ENCODE data around the gene ATP11A.
"Not testable (repeated sequence)": the region's sequence is repeated elsewhere in the genome, so short reads cannot be mapped to it uniquely, and the experiment has no call there.

The ATP11A gene

DNA sequence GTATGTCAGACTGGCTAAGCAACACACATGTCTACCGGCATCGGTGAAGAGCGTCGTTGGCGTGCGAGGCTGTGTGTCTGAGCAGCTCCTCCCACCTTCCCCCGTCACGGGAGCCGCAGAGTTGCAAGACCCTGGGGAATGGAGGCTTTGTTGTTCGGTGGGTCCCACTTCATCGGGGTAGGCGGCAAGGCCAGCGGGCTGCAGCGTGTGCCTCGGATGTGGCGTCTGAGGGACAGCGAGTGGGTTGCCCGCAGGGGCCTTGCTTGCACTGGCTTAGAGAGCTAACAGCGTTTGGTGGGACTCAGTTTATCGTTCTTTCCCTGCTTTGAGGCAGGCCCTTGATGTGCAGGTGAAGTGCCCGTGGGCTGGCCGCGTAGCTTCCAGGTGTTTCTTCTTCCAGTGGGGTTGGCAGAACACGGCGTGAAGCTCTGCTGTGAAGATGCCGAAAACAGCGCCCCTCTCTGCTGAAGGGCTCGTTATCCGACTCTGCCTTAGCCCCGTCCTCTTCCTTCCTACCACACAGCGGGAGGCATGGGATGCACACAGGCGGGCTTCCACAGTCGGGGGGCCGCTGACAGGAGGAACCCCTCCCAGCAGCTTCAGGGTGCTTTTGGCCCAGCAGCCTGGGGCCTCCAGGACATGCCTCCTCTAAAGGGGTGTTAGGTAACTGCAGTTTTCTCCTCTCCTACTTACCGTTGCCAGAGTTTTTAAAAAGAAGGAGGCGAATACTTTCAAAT, 85.2 kb downstream of the ATP11A start:
- DNase-seq (ENCODE audit: low read depth), result no peak

DNA sequence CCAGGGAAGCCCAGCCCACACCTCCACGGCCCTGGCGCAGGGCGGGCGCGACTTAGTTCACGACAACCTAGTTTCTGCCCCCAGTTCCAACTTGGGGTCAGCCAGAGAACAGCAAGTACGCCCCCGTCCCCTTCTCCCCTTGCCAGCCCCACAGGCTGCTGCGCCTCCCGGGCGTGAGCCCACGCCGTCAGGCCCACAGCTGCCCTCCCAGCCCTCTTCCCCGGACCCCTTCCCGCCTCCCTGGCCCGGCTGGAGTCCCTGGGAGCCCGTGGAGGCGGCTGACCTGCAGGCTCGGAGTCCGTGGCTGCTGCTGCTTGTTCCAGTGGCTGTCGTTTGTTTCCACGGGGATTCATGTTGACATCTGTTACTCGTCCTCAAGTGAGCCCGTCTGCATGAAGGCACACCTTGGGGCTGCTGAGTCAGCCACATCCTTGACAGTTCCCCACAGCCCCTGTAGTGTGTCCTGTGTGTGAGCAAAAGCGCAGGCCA, 86.0 kb downstream of the ATP11A start:
- DNase-seq (ENCODE audit: low read depth), result no peak

DNA sequence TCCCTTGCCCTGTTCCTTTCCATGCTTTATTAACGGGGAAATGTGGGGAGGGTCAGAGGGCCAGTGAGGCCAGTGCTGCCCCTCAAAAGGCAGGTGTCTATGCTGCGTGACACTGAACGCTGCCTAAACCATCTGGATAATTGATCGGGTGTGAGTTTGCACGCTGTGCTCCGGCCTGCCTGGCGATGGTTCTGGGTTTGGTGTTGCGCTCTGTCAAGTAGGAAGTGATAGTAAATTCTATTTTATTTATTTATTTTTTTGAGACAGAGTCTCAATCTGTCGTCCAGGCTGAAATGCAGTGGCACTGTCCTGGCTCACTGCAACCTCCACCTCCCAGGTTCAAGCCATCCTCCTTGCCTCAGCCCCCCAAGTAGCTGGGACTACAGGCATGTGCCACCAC, 86.5 kb downstream of the ATP11A start:
- no peak for DNase-seq (ENCODE audit: low read depth)

DNA sequence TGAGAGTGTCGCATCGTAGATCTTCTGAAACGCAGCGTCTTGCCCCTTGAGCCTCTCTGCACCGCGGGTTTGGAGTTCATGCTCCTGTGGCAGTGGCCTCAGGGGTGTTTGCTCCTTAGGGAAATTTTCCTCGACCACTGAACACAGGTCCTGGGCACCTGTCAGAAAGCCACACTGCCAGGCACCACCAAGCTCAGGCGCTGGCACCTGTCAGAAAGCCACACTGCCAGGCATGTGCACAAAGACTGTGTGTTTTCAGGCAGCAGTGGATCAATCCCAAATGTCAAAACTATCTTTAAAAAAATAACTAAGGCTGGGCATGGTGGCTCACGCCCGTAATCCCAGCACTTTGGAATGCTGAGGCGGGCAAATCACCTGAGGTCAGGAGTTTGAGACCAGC, 87.1 kb downstream of the ATP11A start:
- DNase-seq (ENCODE audit: low read depth), result no peak

DNA sequence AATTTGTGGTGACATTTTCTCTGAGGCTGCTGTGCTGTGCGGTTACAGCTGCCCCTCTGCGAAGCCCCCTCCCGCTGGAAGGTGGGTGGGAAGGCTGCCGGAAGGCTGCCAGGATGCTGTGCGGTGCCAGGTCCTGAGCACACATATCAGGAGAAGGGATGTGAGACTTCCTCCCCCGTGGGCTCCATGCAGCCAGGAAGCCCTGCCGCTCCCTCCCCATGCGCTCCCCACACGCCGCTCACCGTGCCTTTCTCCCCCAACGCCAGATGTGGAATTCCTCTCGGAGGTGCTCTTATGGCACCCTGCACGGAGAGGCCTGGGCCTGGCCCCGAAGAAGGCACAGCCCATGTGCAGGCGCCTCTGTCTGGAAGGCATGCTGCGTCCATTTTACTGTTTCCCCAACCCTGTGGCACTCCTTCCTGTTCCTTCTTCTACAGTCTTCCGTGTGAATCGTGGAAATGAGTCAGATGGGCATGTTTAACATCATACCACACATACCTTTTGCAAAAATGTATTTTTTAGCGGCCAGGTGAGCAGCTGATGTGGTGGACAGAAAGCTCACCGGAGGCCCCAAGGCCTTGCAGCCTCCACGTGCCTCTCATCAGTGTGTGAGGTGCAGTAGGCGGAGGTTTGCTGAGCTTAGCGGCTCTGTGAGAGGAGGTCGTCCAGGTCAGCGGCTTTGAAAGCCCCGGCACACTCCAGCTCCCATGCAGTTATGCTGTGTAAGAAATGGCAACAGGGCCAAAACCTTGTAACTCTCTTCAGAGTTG, 88.0 kb downstream of the ATP11A start:
- DNase-seq (ENCODE audit: low read depth), result no peak

DNA sequence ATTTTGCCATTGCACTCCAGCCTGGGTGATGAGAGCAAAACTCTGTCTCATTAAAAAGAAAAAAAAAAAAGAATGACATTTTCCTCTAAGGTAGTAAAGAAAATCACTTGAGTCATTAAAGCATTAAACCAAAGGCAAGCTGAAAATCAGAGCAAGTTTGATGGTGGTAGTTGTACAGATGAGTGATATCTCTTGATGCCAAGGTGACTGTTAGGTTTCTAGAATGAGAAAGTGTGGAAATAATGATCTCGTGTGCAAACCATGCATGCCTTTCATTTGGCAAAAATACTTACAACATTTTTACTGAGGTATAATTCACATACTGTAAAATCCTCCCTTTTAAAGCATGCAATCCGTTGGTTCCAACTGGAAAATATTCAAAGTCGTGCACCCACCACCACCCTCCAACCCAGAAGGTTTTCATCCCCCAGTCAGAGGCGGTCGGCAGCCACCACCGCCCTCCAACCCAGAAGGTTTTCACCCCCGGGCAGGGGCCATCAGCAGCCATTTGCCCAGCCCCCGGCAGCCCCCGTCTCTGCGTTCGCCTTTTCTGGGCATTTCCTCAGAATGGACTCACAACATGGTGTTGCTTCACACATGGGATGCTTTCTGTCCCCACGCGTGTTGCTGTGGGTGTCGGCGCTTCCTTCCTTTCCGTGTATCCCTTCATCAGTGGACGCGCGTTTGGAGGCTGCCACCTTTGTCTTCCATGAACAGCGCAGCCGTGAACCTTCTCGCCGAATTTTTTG, 90.2 kb downstream of the ATP11A start:
- DNase-seq (ENCODE audit: low read depth), result peak; percentile 10

DNA sequence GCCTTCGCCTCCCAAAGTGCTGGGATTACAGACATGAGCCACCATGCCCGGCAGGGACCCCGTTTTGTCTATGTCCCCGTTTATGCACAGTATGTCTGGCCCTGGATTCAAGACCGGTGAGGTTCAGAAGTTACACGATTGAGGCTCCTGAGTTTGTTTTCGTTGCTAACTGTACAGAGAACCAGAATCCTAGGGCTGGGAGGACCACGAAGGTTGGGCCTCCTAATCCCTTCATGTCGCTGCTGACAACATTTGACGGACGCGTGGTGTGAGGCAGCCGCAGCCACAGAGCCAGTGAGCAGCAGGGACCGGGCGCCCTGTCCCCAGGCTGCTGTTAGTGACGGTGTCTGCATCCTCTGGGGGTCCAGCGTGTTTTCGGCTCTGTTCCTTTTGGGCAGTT, 91.4 kb downstream of the ATP11A start:
- no peak for DNase-seq (ENCODE audit: low read depth)

DNA sequence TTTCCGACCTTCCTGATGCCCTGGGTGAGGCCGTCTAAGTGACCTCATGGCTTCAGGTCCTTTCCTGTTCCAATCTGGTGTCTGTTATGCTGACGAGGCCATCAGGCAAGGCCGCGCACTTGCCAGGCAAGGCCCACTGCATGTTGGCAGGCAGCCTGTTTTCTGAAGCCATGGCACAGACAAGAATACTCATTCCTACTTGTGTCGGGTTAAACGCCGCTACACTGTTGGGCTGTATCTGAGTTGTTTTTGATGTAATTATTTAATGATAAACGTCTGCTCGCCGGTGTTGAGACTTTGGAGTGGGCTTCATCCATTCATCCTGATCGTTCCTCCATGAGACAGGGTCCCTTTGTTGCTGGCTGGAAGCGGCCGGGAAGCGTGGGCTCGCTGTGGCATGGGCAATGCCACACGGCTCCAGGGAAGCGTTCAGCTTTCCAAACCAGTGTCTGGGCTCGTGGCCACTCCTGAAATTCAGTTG, 92.1 kb downstream of the ATP11A start:
- DNase-seq (ENCODE audit: low read depth), result no peak

DNA sequence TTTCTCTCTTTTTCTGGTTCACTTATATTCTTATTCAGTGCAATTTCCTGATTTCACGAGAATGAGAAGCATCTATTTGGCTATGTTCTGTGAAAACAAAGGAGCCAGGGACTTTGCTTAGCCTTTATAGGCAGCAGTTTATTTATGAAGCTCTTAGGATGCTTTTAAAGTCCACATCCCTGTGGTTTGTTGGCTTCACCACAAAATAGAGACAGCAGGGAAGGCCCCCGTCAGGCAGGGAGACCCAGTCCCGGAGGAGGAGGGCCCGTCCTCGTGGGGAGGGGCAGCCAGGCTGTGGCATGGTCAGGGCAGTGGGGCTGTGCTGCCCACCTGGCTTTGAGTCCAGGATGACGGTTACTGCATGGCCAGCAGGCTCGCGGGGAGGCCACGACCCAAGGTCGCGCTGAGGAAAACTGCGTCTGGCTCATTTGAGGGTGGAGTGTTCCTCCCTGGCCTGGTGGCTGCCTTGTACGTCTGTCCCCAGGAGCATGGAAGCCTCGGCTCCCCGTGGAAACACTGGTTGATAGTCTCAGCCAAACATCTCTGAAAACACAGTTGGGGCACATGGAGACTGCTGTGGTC, 92.7 kb downstream of the ATP11A start:
- DNase-seq (ENCODE audit: low read depth), result no peak

DNA sequence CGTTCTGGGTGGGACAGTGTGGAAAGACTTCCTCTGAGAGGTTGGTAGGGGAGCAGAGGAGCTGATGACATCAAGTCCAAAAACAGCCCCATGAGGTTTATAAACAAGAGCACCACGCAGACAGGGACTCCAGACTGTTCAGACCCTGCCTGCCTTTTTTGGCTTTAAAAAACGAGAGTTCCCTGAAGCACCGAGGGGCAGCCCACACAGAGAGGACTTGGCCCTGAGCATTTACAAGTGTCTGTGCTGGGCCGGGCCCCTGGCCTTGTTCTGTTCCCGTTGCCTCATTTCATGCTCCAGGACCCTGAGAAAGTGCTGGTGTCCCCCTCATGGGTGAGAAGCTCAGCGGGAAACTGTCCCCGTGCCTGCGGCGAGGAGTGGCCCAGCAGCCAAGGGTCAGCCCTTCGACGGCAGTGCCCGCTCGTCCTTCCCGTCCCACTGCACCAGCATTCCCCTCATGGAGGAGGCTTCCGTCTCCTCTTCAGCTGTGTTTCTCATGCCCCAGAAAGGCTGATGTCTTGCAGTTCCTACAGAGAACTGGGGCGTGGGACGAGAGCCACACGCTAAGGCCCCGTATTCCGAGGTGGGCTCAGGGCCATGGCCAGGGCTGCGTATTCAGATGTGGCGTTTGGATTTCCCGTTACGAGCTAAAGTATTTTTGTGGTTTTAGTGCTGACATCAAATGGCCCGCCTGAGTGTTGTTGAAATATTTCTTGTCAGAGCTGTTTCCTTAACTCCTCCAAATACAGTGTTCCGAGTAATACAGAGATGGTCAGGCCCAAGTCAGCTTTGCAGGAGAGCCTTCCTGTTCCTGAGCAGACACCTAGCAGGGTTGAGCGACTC, 93.5 kb downstream of the ATP11A start:
- DNase-seq (ENCODE audit: low read depth), result peak; percentile 46

DNA sequence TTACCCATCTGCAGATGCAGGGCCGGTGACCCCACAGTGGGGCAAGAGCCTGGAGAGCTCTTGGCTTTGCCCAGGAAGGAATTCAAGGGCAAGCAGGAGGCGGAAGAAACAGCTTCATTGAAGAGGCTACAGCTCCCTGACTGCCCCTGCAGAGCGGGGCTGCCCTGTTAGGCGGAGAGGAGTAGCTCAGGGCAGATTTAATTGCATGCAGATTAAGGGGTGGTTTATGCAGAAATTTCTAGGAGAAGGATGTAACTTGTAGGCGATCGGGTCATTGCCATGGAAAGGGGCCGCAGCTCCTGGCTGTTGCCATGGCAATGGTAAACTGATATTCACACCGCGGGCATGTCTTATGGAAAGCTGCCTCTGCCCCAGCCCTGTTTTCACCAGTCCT, 94.1 kb downstream of the ATP11A start:
- no peak for DNase-seq (ENCODE audit: low read depth)

DNA sequence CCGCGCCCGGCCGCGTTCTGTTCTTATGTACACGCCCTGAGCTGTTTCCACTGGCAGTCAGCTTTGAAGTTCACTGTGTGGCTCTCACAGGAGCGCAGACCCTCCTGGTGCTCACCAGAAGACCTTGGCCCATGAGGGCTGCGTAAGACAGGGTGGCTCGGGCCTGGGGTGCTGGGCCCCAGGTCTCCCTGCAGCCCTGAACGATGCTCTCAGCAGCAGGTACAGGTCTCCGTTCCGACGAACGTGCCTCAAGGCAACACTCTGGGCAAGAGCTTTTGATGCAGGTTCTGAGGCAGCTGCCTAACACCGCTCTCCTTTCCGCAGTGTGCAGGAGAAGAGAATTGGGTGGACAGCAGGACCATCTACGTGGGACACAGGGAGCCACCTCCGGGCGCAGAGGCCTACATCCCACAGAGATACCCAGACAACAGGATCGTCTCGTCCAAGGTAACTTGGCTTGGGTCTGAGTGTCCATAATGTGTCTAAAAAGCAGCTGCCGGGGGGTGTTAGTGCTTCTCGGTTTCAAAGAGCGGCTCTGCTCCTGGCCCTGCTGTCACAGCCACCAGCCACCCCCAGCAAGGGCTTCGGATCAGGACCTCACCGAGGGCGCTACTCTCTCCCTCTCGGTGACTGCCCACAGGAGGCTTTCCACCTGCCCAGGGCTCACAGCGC, 95.1 kb downstream of the ATP11A start:
- no peak for DNase-seq (ENCODE audit: low read depth)

DNA sequence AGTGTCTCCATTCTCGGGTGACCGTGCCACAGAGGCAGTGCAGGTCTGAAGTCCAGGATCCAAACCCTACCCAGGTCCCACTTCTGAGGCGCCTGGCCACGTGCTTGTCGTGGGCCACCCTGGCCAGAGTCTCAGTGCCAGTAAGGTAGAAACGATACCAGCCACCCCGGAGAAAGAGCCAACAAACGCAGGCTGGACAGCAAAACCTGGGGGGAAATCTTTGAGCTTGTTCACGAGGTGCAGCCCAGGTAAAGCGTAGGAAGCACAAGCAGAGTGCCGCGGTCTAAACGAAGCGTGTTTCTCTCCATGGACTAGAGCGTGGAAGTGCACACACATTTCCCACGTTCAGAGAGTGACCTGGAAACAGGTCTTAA, 95.6 kb downstream of the ATP11A start:
- no peak for DNase-seq (ENCODE audit: low read depth)

DNA sequence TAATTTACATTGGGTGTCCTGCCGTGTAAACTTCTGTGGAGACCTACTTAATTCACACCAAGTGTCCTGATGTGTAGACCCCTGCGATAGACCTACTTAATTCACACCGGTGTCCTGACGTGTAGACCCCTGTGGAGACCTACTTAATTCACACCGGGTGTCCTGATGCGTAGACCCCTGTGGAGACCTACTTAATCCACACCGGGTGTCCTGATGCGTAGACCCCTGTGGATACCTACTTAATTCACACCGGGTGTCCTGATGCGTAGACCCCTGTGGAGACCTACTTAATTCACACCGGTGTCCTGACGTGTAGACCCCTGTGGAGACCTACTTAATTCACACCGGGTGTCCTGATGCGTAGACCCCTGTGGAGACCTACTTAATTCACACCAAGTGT, 97.0 kb downstream of the ATP11A start:
- not testable (repeated sequence) for DNase-seq (ENCODE audit: low read depth)

DNA sequence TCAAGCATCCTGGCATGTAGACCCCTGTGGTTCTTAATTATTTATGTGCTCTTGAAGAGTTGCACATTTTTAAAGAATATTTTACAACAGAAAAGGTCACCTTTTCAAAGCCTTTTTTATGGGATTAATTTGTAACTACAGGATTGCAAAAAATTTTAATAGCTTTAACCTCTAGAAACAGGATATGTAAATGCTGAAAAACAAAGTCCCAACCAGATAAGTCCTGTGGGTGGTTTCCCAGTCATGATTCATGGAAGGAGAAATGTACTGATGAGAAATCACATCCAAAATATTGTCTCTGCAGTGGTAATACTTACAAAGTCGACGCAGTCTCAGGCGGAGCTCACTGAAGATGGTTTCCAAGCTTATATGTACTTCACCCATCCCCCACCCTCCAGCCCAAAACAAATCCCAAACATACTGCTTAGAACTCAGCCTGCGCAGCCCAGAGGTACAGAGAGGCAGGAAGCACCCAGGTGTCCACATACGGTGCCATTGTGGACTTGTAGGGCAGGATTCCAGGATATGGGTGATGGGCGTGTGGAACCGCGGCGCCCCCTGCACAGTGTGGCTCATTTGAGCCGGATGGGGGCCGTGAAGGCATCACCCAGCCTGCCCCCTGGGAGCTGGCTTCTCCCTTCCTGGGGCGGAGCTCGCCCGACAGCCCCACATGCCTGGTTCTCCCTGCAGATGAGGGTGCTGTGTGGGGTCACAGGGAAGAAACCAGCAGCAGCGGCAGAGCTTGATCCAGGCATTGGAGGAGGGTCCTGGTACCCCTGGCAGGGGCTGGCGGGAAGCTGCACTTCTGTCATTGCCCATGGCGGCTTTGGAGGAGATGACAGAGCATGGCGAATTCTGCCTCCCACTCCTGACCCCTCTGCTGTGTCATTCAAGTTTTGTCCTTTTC, 101.2 kb downstream of the ATP11A start:
- DNase-seq (ENCODE audit: low read depth), result no peak

DNA sequence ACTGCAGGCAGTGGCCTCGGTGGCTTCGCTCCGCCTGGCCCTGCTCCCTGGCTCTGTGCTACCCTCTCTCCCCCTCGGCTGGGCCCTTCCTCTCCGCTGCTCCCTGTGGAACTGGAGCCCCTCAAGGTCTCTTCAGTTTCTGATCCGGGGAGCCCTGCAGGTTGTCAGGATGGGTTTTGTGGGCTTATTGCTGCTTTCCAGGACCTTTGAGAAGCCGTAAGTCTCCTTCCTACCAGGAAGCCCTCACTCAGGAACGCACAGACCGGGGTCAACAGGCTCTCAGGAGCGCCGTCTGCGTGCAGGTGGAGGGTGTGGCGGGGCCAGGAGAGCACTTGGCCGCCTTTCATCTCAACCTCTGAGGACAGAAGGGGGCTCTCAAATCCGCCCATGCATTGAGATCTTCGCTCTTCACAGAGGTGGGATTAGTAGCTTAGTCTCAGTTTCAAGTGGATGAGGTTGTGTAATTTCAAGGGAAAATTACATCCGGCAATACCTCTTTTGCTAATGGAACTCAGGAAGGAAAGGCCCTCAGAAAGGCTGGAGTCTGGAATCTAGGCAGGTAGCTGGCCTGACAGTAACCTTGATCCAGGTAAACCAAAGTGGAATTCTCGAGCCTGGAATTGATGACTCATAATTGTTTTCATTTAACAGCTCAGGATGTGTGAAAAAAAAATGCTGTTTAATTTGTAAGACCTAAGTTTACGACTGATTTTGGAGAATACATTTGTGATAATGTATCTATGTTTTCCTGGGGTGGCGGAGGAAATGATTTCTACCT, 102.0 kb downstream of the ATP11A start:
- no peak for DNase-seq (ENCODE audit: low read depth)

DNA sequence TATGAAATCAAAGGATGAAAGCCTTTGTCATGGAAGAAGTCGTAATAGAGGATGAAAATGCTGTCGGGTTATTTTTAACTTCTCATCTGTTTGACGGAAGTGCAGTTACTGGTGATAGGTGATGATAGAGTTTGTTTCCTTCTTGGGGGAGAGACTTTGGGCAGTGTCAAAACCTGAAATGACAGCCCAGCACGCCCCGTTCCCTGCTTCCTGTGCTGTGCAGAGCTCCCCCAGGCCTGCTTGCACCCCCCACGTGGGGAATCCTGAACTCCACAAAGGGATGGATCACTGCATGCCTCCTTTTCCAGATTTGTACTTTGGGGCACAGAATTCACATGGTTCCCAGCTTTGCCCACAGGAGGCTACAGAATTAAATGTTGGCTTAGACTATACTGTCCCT, 102.7 kb downstream of the ATP11A start:
- no peak for DNase-seq (ENCODE audit: low read depth)

DNA sequence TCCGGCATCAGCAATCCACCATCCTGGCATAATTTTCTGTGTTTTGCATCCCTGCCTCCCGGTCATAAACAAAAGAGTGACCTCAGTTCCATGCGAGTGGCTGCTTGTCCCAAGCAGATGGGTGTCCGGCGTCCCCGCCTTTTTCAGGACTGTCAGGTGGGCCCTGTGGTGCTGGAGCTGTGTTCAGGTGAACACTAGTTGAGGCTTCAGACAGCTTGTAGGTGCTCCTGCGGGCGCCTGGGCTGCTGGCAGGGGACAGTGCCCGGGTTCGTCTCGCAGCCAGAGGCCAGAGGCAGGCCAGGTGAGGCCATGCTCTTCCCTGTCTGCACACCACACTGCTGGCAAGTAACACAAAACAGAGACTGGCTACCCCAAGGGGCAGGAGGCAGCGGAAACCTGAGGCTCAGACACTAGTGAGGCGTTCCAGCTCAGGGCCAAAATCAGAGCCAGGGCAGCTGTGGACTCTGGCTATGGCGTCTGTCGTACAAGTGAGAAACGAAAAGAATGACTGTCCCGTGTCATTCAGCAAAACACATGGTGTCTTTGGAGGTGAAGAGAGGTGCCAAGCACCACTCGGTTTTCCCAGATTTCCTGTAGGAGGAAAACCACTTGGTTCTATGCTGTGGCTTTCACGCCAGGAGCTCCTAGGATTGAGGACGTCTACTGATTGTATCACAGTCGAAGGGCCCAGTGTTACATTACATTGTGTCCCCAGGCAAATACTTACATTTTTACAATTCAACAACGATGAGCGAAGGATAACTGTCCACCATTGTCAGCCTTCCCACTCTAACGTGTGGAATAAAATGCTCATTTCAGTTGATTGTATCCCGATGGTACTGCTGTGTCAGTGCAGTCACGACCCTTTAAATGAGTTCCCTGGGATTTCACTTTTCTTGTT, 104.0 kb downstream of the ATP11A start:
- DNase-seq (ENCODE audit: low read depth), result no peak

Measured in GM04504 (cell line).